Neural cell (in vitro differentiated cells): ENCODE results near the gene INPP5E. TPM values are rescaled to one million over a fixed set of nuclear protein-coding genes. Genes with fewer than 3 reads are reported as not detected.

Experiments
- H2AFZ ChIP-seq: fragments of 200-600, 300-800 bp; sonication (generic), shearing (Covaris generic); 2 replicates; pipeline ENCODE4 v1.6.0; 2014; ENCODE audit warnings: low read depth, mild to moderate bottlenecking, antibody characterized with exemption, low read length, moderate library complexity
- H3F3A ChIP-seq: fragments of 200-600 bp; shearing (Covaris generic); 2 replicates; pipeline ENCODE4 v1.6.1; 2016; ENCODE audit warnings: mild to moderate bottlenecking, moderate library complexity, mixed read lengths, antibody characterized with exemption, low read length; ENCODE audit not compliant: insufficient read depth, poor library complexity, severe bottlenecking
- H3K27ac ChIP-seq: fragments of 200-600, 300-800 bp; sonication (generic), shearing (Covaris generic); 2 replicates; pipeline ENCODE4 v1.5.1; 2014; ENCODE audit warnings: mild to moderate bottlenecking, low read length, moderate library complexity
- H3K27me3 ChIP-seq: fragments of 300-800, 200-600 bp; sonication (generic), shearing (Covaris generic); 2 replicates; pipeline ENCODE4 v1.6.0; 2014; ENCODE audit warnings: mild to moderate bottlenecking, low read depth, low read length, moderate library complexity; ENCODE audit not compliant: insufficient read depth
- H3K36me3 ChIP-seq: fragments of 300-800, 200-600 bp; sonication (generic), shearing (Covaris generic); 2 replicates; pipeline ENCODE4 v1.5.1; 2014; ENCODE audit warnings: mild to moderate bottlenecking, antibody characterized with exemption, low read length, moderate library complexity; ENCODE audit not compliant: insufficient read depth
- H3K4me2 ChIP-seq: fragments of 300-800, 200-600 bp; sonication (generic), shearing (Covaris generic); 2 replicates; pipeline ENCODE4 v1.6.0; 2014; ENCODE audit warnings: mild to moderate bottlenecking, low read length
- H3K4me3 ChIP-seq: fragments of 300-800, 200-600 bp; sonication (generic), shearing (Covaris generic); 2 replicates; pipeline ENCODE4 v1.5.1; 2014; ENCODE audit warnings: mild to moderate bottlenecking, low read length, moderate library complexity
- H3K79me2 ChIP-seq: fragments of 200-600 bp; shearing (Covaris generic); replicated peaks from 2 replicates; pipeline ENCODE4 v1.6.0; 2014; ENCODE audit warnings: mild to moderate bottlenecking, low read length, moderate library complexity; ENCODE audit not compliant: insufficient read depth
- H3K9ac ChIP-seq: fragments of 300-800, 200-600 bp; sonication (generic), shearing (Covaris generic); 2 replicates; pipeline ENCODE4 v1.6.1; 2016; ENCODE audit warnings: mild to moderate bottlenecking, low read length, mixed read lengths
- H3K9me2 ChIP-seq: fragments of 200-600 bp; shearing (Covaris generic); 2 replicates; pipeline ENCODE4 v1.6.1; 2016; ENCODE audit warnings: mild to moderate bottlenecking, low read length, mixed read lengths; ENCODE audit not compliant: insufficient read depth
- H3K9me3 ChIP-seq: fragments of 200-600, 300-800 bp; sonication (generic), shearing (Covaris generic); 2 replicates; pipeline ENCODE4 v1.6.1; 2016; ENCODE audit warnings: mild to moderate bottlenecking, mixed run types, low read length, moderate library complexity, mixed read lengths
- H4K20me1 ChIP-seq: fragments of 200-600 bp; shearing (Covaris generic); 2 replicates; pipeline ENCODE4 v1.6.1; 2016; ENCODE audit warnings: mild to moderate bottlenecking, mixed run types; ENCODE audit not compliant: insufficient read depth
- CTCF ChIP-seq: fragments of 450-650 bp; IDR thresholded peaks from 2 replicates; pipeline ENCODE4 v1.5.1; 2014; ENCODE audit warnings: antibody characterized with exemption, mild to moderate bottlenecking, moderate library complexity; ENCODE audit not compliant: poor library complexity, severe bottlenecking
- EP300 ChIP-seq: fragments of 450-650 bp; conservative IDR thresholded peaks from 2 replicates; pipeline ENCODE4 v1.6.1; 2014; ENCODE audit warnings: antibody characterized with exemption, mild to moderate bottlenecking, moderate library complexity; ENCODE audit not compliant: poor library complexity, severe bottlenecking
- EZH2 ChIP-seq: fragments of 200-600, 300-800 bp; shearing (Covaris generic), sonication (generic); IDR thresholded peaks from 2 replicates; pipeline ENCODE4 v1.6.1; 2014; ENCODE audit warnings: antibody characterized with exemption, low read length, borderline replicate concordance, mild to moderate bottlenecking; ENCODE audit not compliant: insufficient read depth, poor library complexity, severe bottlenecking
- MXI1 ChIP-seq: fragments of 450-650 bp; conservative IDR thresholded peaks from 2 replicates; pipeline ENCODE4 v1.6.1; 2014; ENCODE audit warnings: antibody characterized with exemption, mild to moderate bottlenecking; ENCODE audit not compliant: poor library complexity, severe bottlenecking
- POLR2AphosphoS5 ChIP-seq: IDR thresholded peaks from 2 replicates; pipeline ENCODE4 v1.6.1; 2012
- RAD21 ChIP-seq: fragments of 450-650 bp; conservative IDR thresholded peaks from 2 replicates; pipeline ENCODE4 v1.6.1; 2014; ENCODE audit warnings: antibody characterized with exemption, mild to moderate bottlenecking, moderate library complexity
- REST ChIP-seq: IDR thresholded peaks from 2 replicates; pipeline ENCODE4 v1.6.1; 2012; ENCODE audit warnings: borderline replicate concordance
- SMC3 ChIP-seq: fragments of 450-650 bp; conservative IDR thresholded peaks from 2 replicates; pipeline ENCODE4 v1.6.1; 2014; ENCODE audit warnings: antibody characterized with exemption, mild to moderate bottlenecking, moderate library complexity; ENCODE audit not compliant: poor library complexity
- TAF1 ChIP-seq: IDR thresholded peaks from 2 replicates; pipeline ENCODE4 v1.6.1; 2012; ENCODE audit warnings: low read depth
- polyA plus RNA-seq: library from polyadenylated mRNA; depleted of rRNA; stranded (reverse); fragments of >200 nt; gene quantifications from 2 replicates; pipeline ENCODE4 v1.2.3, GENCODE V29; 2014

INPP5E gene
- polyA plus RNA-seq, 1 donor from 2014 or later: 17.9 TPM

- H3K36me3 ChIP-seq: no peaks in the 10 kb centered on the region
- H3K9me2 ChIP-seq: no peaks in the 10 kb centered on the region
Observed at GRCh38 chr9:136432591-136432990, 7.1 kb downstream of the INPP5E start.

GRCh38 chr9:136431782-136432350, 7.8 kb downstream of the INPP5E start:
- H3K27ac ChIP-seq: no peak overlapping the region
- peaks cover 10% of the 10 kb centered on the region for H3K79me2 ChIP-seq
- H3K27me3 ChIP-seq: no peaks in the 10 kb centered on the region
- H3K9me3 ChIP-seq: no peaks in the 10 kb centered on the region
- H3K9ac ChIP-seq: no peak overlapping the region
- no peak overlapping the region for H3K4me3 ChIP-seq
- H3K36me3 ChIP-seq: no peaks in the 10 kb centered on the region
- TF ChIP-seq MXI1 (no peak), EZH2 (no peak), CTCF (no peak), RAD21 (no peak), SMC3 (no peak), POLR2AphosphoS5 (no peak)
- H3K4me2 ChIP-seq: no peak overlapping the region
- H4K20me1 ChIP-seq: no peaks in the 10 kb centered on the region
- no peak overlapping the region for H2AFZ ChIP-seq
- no peaks in the 10 kb centered on the region for H3K9me2 ChIP-seq
- H3F3A ChIP-seq: no peaks in the 10 kb centered on the region

More at GRCh38 chr9:136432591-136432990, 7.1 kb downstream of the INPP5E start:
- Histone ChIP-seq H3K9ac (no peak overlapping the region), H3K79me2 (peaks cover 17% of the 10 kb centered on the region), H3F3A (no peaks in the 10 kb centered on the region), H3K27me3 (no peaks in the 10 kb centered on the region), H4K20me1 (no peaks in the 10 kb centered on the region), H3K9me3 (no peaks in the 10 kb centered on the region), H3K27ac (no peak overlapping the region), H3K4me3 (no peak overlapping the region), H3K4me2 (no peak overlapping the region), H2AFZ (no peak overlapping the region)
- no peak for TF ChIP-seq RAD21
- no peak for TF ChIP-seq REST
- no peak for TF ChIP-seq EP300
- no peak for TF ChIP-seq TAF1
- TF ChIP-seq EZH2: no peak
- no peak for TF ChIP-seq POLR2AphosphoS5
- TF ChIP-seq CTCF: no peak
- no peak for TF ChIP-seq SMC3
- no peak for TF ChIP-seq MXI1
